K562 (cell line): ENCODE measurements around the gene IREB2. TPM values are rescaled to one million over a fixed set of nuclear protein-coding genes. Genes with fewer than 3 reads are reported as not detected.

Experiments
- ASH1L ChIP-seq: fragments of 450-650 bp; IDR thresholded peaks from 2 replicates; pipeline ENCODE4 v1.6.1; 2018; ENCODE audit warnings: borderline replicate concordance, mild to moderate bottlenecking, low read depth; ENCODE audit not compliant: partially characterized antibody
- CBFA2T2 ChIP-seq: fragments of 450-650 bp; conservative IDR thresholded peaks from 2 replicates; pipeline ENCODE4 v1.6.1; 2017; ENCODE audit warnings: mild to moderate bottlenecking
- CHD4 ChIP-seq: fragments of 200-600 bp; sonication (generic); IDR thresholded peaks from 3 replicates; pipeline ENCODE4 v1.6.1; 2012; ENCODE audit warnings: low read depth, mild to moderate bottlenecking, mixed read lengths, low read length, inconsistent platforms; ENCODE audit not compliant: insufficient read depth, insufficient replicate concordance, poor library complexity, severe bottlenecking
- FOXO4 ChIP-seq: fragments of 450-650 bp; formaldehyde crosslinking; IDR thresholded peaks from 2 replicates; pipeline ENCODE4 v1.4.0; 2020; ENCODE audit warnings: mild to moderate bottlenecking, moderate library complexity
- LEF1 ChIP-seq: fragments of 450-650 bp; IDR thresholded peaks from 2 replicates; pipeline ENCODE4 v1.6.1; 2016; ENCODE audit warnings: mild to moderate bottlenecking
- MLX ChIP-seq, 2 experiments: fragments of 450-650 bp in 1 of 2; sonication (generic) in 1 of 2; formaldehyde crosslinking; conservative IDR thresholded peaks; 2 replicates each; pipeline versions ENCODE4 v1.4.0 to v1.8.1; 2020 to 2022; ENCODE audit warnings: mild to moderate bottlenecking in 1 of 2, missing genetic modification reagents in 1 of 2
- MXD1 ChIP-seq: fragments of 250-450 bp; sonication (Bioruptor Pico); IDR thresholded peaks from 2 replicates; pipeline ENCODE4 v1.8.0; 2021; ENCODE audit warnings: borderline replicate concordance, mild to moderate bottlenecking, moderate library complexity; ENCODE audit not compliant: poor library complexity, severe bottlenecking
- NONO ChIP-seq, 2 experiments: fragments of 200-400 bp in 1 of 2; fragments of 450-650 bp in 1 of 2; formaldehyde crosslinking in 1 of 2; IDR thresholded peaks; 2 replicates each; pipeline ENCODE4 v1.6.1; 2017; ENCODE audit warnings: low read depth in 2 of 2, mild to moderate bottlenecking in 2 of 2, moderate library complexity in 2 of 2, low read length in 1 of 2
- PPARD ChIP-seq: fragments of 250-450 bp; sonication (Bioruptor Pico); IDR thresholded peaks from 2 replicates; pipeline ENCODE4 v1.8.0; 2022; ENCODE audit warnings: inconsistent platforms, mild to moderate bottlenecking, moderate library complexity
- PURB ChIP-seq: sonication (generic); formaldehyde crosslinking; IDR thresholded peaks from 2 replicates; pipeline ENCODE4 v1.9.0; 2021; ENCODE audit warnings: low read depth, mild to moderate bottlenecking, missing genetic modification reagents
- RBM25 ChIP-seq: fragments of 200-400 bp; formaldehyde crosslinking; IDR thresholded peaks from 2 replicates; pipeline ENCODE4 v1.6.1; 2018; ENCODE audit warnings: low read length, low read depth, moderate library complexity; ENCODE audit not compliant: severe bottlenecking
- SMARCA5 ChIP-seq: fragments of 450-650 bp; IDR thresholded peaks from 2 replicates; pipeline ENCODE4 v1.6.1; 2016
- SMARCB1 ChIP-seq: IDR thresholded peaks from 2 replicates; pipeline ENCODE4 v1.6.1; 2011; ENCODE audit warnings: improper control_type of control experiment, low read depth; ENCODE audit not compliant: insufficient read length
- XRCC5 ChIP-seq: fragments of 200-400 bp; formaldehyde crosslinking; IDR thresholded peaks from 2 replicates; pipeline ENCODE4 v1.6.1; 2017; ENCODE audit warnings: low read depth, mild to moderate bottlenecking, low read length
- ZBTB17 ChIP-seq: fragments of 450-650 bp; formaldehyde crosslinking; IDR thresholded peaks from 2 replicates; pipeline ENCODE4 v1.4.0; 2020; ENCODE audit warnings: mild to moderate bottlenecking
- ZMIZ1 ChIP-seq, 2 experiments: fragments of 150-350 bp in 1 of 2; IDR thresholded peaks; 2 replicates each; pipeline ENCODE4 v1.6.1; 2012 to 2016; ENCODE audit warnings: low read depth in 2 of 2, low read length in 2 of 2, mild to moderate bottlenecking in 1 of 2, moderate library complexity in 1 of 2
- ZNF280A ChIP-seq: fragments of 450-650 bp; IDR thresholded peaks from 2 replicates; pipeline ENCODE4 v1.6.1; 2018; ENCODE audit warnings: mild to moderate bottlenecking, low read depth; ENCODE audit not compliant: partially characterized antibody
- ZNF707 ChIP-seq: fragments of 250-450 bp; sonication (Bioruptor Pico); conservative IDR thresholded peaks from 2 replicates; pipeline ENCODE4 v1.8.0; 2022; ENCODE audit warnings: inconsistent platforms, mild to moderate bottlenecking, moderate library complexity
- polyA plus RNA-seq, 8 experiments: library from polyadenylated mRNA; depleted of rRNA in 4 of 8; stranded (reverse) in 5 of 8; unstranded in 3 of 8; fragments of >200 nt; fragmentation: Nextera tagmentation in 2 of 8; fragmentation: Illumina TruSeq in 1 of 8; extraction: Ambion mirVana in 2 of 8; extraction: Trizol in 1 of 8; gene quantifications; 2 replicates each; pipeline versions ENCODE4 v1.2.1 to v1.2.3, GENCODE V29; 2011 to 2014; ENCODE audit warnings: inconsistent platforms in 1 of 8, missing spikeins in 1 of 8
- total RNA-seq, 7 experiments: library from RNA; depleted of rRNA in 6 of 7; stranded (reverse); fragments of >200 nt in 6 of 7; fragmentation: Illumina TruSeq in 2 of 7; extraction: Trizol in 2 of 7; gene quantifications; 2 replicates each; pipeline versions ENCODE4 v1.2.1 to v1.2.3, GENCODE V29; 2011 to 2021; ENCODE audit warnings: low replicate concordance in 1 of 7

Gene IREB2
- total and polyA plus RNA-seq, 9 of the 15 experiments (the other 6 are each of a cell fraction or from before 2014, with no cell fraction given), result 16.8 to 61.7 (median 34.0) TPM

- TF ChIP-seq ZNF280A (no peak), ASH1L (peak; percentile 79), MLX (CRISPR knock-in tag; conservative IDR thresholded peaks at IDR 0.05) (no peak), FOXO4 (CRISPR knock-in tag) (no peak), RBM25 (peak; percentile 98), PURB (CRISPR knock-in tag) (no peak), NONO (IDR thresholded peaks at IDR 0.05; ENCODE audit: low read depth in 2 of 2, low read length in 1 of 2) (peak in 1 of 2 experiments; percentile 33; a peak in 1 of 4 replicates), CBFA2T2 (no peak), XRCC5 (peak; percentile 48; the same call in 1 of the 2 replicates), ZBTB17 (CRISPR knock-in tag) (no peak), MXD1 (CRISPR knock-in tag) (peak; percentile 99), ZMIZ1 (IDR thresholded peaks at IDR 0.05; ENCODE audit: low read depth in 2 of 2, low read length in 2 of 2) (no peak), ZNF707 (no peak), CHD4 (no peak), LEF1 (peak; percentile 6; the same call in 1 of the 2 replicates), SMARCA5 (no peak), PPARD (CRISPR knock-in tag) (no peak), SMARCB1 (no peak)
Measured at GRCh38 chr15:78437762-78438618, at the start of gene IREB2 (continued).
